ENCODE results near the gene COL4A5. TPM values are rescaled to one million over a fixed set of nuclear protein-coding genes. Genes with fewer than 3 reads are reported as not detected.

The COL4A5 gene
- total and polyA plus RNA-seq, 2 donors (not counting 3 experiments of a cell fraction or from before 2014, with no cell fraction given): 15.4 to 28.8 TPM

- Histone ChIP-seq H2AFZ (ENCODE audit: low read depth, low read length) (no peak overlapping the region), H3K9ac (replicated peaks; ENCODE audit: extremely low read depth, insufficient read depth, low read length) (no peak overlapping the region), H4K20me1 (replicated peaks; ENCODE audit: control insufficient read depth, extremely low read depth, insufficient read depth, low read length) (no peaks in the 10 kb centered on the region), H3K9me1 (replicated peaks; ENCODE audit: control insufficient read depth, extremely low read depth, insufficient read depth, low read length) (no peaks in the 10 kb centered on the region), H3K4me3 (replicated peaks in 1 of 3; ENCODE audit: insufficient read depth in 1 of 3, low read depth in 1 of 3, low read length in 3 of 3) (no peak overlapping the region), H3K4me1 (ENCODE audit: control insufficient read depth, extremely low read depth, insufficient read depth, low read length) (peaks cover 4% of the 10 kb centered on the region), H3K79me2 (ENCODE audit: control insufficient read depth, insufficient read depth, low read length) (no peaks in the 10 kb centered on the region), H3K27me3 (ENCODE audit: control insufficient read depth in 2 of 2, insufficient read depth in 2 of 2, low read length in 2 of 2) (peaks cover 17 to 22% of the 10 kb centered on the region in 2 experiments), H3K36me3 (ENCODE audit: control insufficient read depth in 2 of 2, extremely low read depth in 1 of 2, insufficient read depth in 2 of 2, low read length in 2 of 2) (no peaks in the 10 kb centered on the region), H3K9me3 (replicated peaks; ENCODE audit: control insufficient read depth, insufficient read depth, low read length) (no peaks in the 10 kb centered on the region), H3K27ac (ENCODE audit: insufficient read depth, low read depth, low read length) (no peak overlapping the region), H3K4me2 (ENCODE audit: insufficient read depth, low read length) (no peak overlapping the region)
- FAIRE-seq: no peak
- no TSS peak for BruUV-seq (replicated peaks)
- intact Hi-C loops (cut with micrococcal nuclease) (no loop called here), dilution Hi-C loops (cut with MboI; ENCODE audit: extremely low pct_ligation_motif_present, low sequenced_read_pairs) (no loop called here)
- ChIA-PET CTCF (no interaction called here), POLR2A (no interaction called here)
- DNase-seq (ENCODE audit: low read depth, low spot score): no peak
- TF ChIP-seq EZH2 (IDR thresholded peaks at IDR 0.05; ENCODE audit: borderline replicate concordance, low read depth, low read length, severe bottlenecking): no peak
- TF ChIP-seq MYC (IDR thresholded peaks at IDR 0.05; ENCODE audit: low read depth, low read length): no peak
- TF ChIP-seq POLR2A (IDR thresholded peaks at IDR 0.05; ENCODE audit: low read depth, low read length): no peak
- TF ChIP-seq GATA2 (IDR thresholded peaks at IDR 0.05; ENCODE audit: insufficient read depth, insufficient read length, low read depth, low read length): no peak
- no peak for TF ChIP-seq JUN (IDR thresholded peaks at IDR 0.05; ENCODE audit: borderline replicate concordance, insufficient read depth, insufficient read length, low read depth)
- no peak for TF ChIP-seq POLR2AphosphoS5 (IDR thresholded peaks at IDR 0.05; ENCODE audit: insufficient read depth, low read depth, low read length)
- TF ChIP-seq MAX (IDR thresholded peaks at IDR 0.05; ENCODE audit: insufficient read depth, insufficient read length): no peak
- no peak for TF ChIP-seq CTCF (IDR thresholded peaks at IDR 0.05; ENCODE audit: extremely low read depth in 1 of 2, insufficient read depth in 1 of 2, low read depth in 1 of 2, low read length in 2 of 2)
- no peak for TF ChIP-seq FOS (IDR thresholded peaks at IDR 0.05; ENCODE audit: borderline replicate concordance, insufficient read depth, low read length)
Measured at GRCh38 chrX:108740299-108740774, 300.7 kb downstream of the COL4A5 start.

Small RNA genes lying within 50 kb of the gene (small RNA-seq; reads per million reads assigned to genes)
- gene RF00019 (ENCODE audit: insufficient read depth, insufficient read length, low read depth, low replicate concordance): not detected

Other genes with a start within 250 kb of the COL4A5 start
- 0.49 and 0.92 TPM in 2 replicates for gene COL4A6, start 1.4 kb upstream of the COL4A5 start, total RNA-seq
- 0.33 and 0.62 TPM in 2 replicates for gene COL4A6, start 1.4 kb upstream of the COL4A5 start, polyA plus RNA-seq